ENCODE data around the gene PRODH2. TPM values are rescaled to one million over a fixed set of nuclear protein-coding genes. Genes with fewer than 3 reads are reported as not detected.

The PRODH2 gene
- total RNA-seq, 1 experiment from 2014 or later = not detected

- TF ChIP-seq, protein P1, sequence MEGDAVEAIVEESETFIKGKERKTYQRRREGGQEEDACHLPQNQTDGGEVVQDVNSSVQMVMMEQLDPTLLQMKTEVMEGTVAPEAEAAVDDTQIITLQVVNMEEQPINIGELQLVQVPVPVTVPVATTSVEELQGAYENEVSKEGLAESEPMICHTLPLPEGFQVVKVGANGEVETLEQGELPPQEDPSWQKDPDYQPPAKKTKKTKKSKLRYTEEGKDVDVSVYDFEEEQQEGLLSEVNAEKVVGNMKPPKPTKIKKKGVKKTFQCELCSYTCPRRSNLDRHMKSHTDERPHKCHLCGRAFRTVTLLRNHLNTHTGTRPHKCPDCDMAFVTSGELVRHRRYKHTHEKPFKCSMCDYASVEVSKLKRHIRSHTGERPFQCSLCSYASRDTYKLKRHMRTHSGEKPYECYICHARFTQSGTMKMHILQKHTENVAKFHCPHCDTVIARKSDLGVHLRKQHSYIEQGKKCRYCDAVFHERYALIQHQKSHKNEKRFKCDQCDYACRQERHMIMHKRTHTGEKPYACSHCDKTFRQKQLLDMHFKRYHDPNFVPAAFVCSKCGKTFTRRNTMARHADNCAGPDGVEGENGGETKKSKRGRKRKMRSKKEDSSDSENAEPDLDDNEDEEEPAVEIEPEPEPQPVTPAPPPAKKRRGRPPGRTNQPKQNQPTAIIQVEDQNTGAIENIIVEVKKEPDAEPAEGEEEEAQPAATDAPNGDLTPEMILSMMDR (IDR thresholded peaks at IDR 0.05; ENCODE audit: unreplicated experiment) = no peak
- no TSS peak for BruUV-seq (replicated peaks)
- no peak overlapping the region for H3K4me3 Mint-ChIP-seq (ENCODE audit: unreplicated experiment)
- no peak for DNase-seq (ENCODE audit: unreplicated experiment)
- CTCF ChIA-PET = interaction anchor here (0.6 kb wide), 1 partner anchor 643 kb away, joined by 3 read pairs; no protein-coding TSS in a partner anchor
- H3K9me3 Mint-ChIP-seq (ENCODE audit: unreplicated experiment) = no peaks in the 10 kb centered on the region
- H3K4me1 Mint-ChIP-seq (ENCODE audit: insufficient read depth, unreplicated experiment) = no peaks in the 10 kb centered on the region
- H3K27ac Mint-ChIP-seq (ENCODE audit: low read depth, unreplicated experiment) = no peak overlapping the region
- intact Hi-C loops (cut with micrococcal nuclease) = no loop called here
- H3K36me3 Mint-ChIP-seq (ENCODE audit: insufficient read depth, unreplicated experiment) = no peaks in the 10 kb centered on the region
- no peaks in the 10 kb centered on the region for H3K27me3 Mint-ChIP-seq (ENCODE audit: insufficient read depth, unreplicated experiment)
- POLR2A ChIA-PET = no interaction called here
Observed at GRCh38 chr19:35788205-35788960, 24.3 kb downstream of the PRODH2 start.

- intact Hi-C loops (cut with micrococcal nuclease) = no loop called here
- Mint-ChIP-seq H3K36me3 (ENCODE audit: insufficient read depth, unreplicated experiment) (no peaks in the 10 kb centered on the region), H3K27ac (ENCODE audit: low read depth, unreplicated experiment) (no peak overlapping the region), H3K4me1 (ENCODE audit: insufficient read depth, unreplicated experiment) (no peaks in the 10 kb centered on the region), H3K9me3 (ENCODE audit: unreplicated experiment) (no peaks in the 10 kb centered on the region), H3K27me3 (ENCODE audit: insufficient read depth, unreplicated experiment) (no peaks in the 10 kb centered on the region), H3K4me3 (ENCODE audit: unreplicated experiment) (no peak overlapping the region)
- ChIA-PET POLR2A (no interaction called here), CTCF (no interaction called here)
- no TSS peak for BruUV-seq (replicated peaks)
- no peak for DNase-seq (ENCODE audit: unreplicated experiment)
- TF ChIP-seq, protein P1 (IDR thresholded peaks at IDR 0.05; ENCODE audit: unreplicated experiment) = no peak
Observed at GRCh38 chr19:35787227-35787799, 25.3 kb downstream of the PRODH2 start.

- no peak for DNase-seq (ENCODE audit: unreplicated experiment)
- H3K9me3 Mint-ChIP-seq (ENCODE audit: unreplicated experiment) = no peaks in the 10 kb centered on the region
- intact Hi-C loops (cut with micrococcal nuclease) = no loop called here
- TF ChIP-seq, protein P1 (IDR thresholded peaks at IDR 0.05; ENCODE audit: unreplicated experiment) = no peak
- no peaks in the 10 kb centered on the region for H3K4me1 Mint-ChIP-seq (ENCODE audit: insufficient read depth, unreplicated experiment)
- no TSS peak for BruUV-seq (replicated peaks)
- H3K4me3 Mint-ChIP-seq (ENCODE audit: unreplicated experiment) = no peak overlapping the region
- no peaks in the 10 kb centered on the region for H3K36me3 Mint-ChIP-seq (ENCODE audit: insufficient read depth, unreplicated experiment)
- no peaks in the 10 kb centered on the region for H3K27me3 Mint-ChIP-seq (ENCODE audit: insufficient read depth, unreplicated experiment)
- ChIA-PET POLR2A (no interaction called here), CTCF (no interaction called here)
- no peak overlapping the region for H3K27ac Mint-ChIP-seq (ENCODE audit: low read depth, unreplicated experiment)
Observed at GRCh38 chr19:35786299-35787160, 26.1 kb downstream of the PRODH2 start.

DNA sequence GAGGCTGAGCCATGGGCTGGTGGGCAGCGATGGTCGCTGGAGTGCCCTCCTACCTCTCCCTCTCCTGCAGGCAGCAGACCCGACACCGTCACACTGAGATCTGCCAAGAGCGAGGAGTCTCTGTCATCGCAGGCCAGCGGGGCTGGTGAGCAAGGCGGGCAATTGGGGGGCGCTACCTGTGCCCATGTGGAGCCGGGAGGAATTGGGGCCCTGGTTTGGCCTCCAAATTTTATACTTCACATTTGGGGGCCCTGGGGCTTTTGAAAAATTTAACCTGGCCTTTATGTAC is 27.4 kb downstream of the PRODH2 start:
- ChIA-PET POLR2A (no interaction called here), CTCF (no interaction called here)
- intact Hi-C loops (cut with micrococcal nuclease) = no loop called here
- Mint-ChIP-seq H3K4me1 (ENCODE audit: insufficient read depth, unreplicated experiment) (no peaks in the 10 kb centered on the region), H3K4me3 (ENCODE audit: unreplicated experiment) (no peak overlapping the region), H3K27me3 (ENCODE audit: insufficient read depth, unreplicated experiment) (no peaks in the 10 kb centered on the region), H3K36me3 (ENCODE audit: insufficient read depth, unreplicated experiment) (no peaks in the 10 kb centered on the region), H3K27ac (ENCODE audit: low read depth, unreplicated experiment) (no peak overlapping the region), H3K9me3 (ENCODE audit: unreplicated experiment) (no peaks in the 10 kb centered on the region)
- TF ChIP-seq, protein P1 (IDR thresholded peaks at IDR 0.05; ENCODE audit: unreplicated experiment) = no peak
- BruUV-seq (replicated peaks) = no TSS peak
- DNase-seq (ENCODE audit: unreplicated experiment) = no peak
